Measurements from ENCODE around the gene GOLGA8N.

The GOLGA8N gene

DNA sequence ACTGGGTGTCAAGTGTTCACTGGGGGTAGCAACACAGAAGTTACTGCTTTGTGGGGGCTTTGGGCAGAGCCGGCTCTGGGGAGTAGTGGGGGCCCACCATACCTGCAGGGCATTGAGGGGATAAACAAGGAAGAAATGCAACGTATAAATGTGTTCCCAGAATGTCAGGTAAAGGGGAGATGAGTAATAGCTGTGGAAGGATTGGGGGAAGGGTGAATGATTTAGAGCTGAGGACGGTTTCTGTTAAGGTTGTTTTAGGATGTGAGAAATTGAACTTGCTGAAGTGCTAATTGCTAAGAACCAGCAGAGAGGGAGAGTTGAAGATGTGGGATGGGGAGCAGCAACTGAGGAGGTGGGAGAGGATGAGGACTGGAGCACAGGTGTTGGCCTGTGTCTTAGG lies 58.9 kb downstream of the GOLGA8N start:
- no peak for DNase-seq

GRCh38 chr15:32656091-32656490 lies 62.8 kb downstream of the GOLGA8N start:
- DNase-seq: no peak

GRCh38 chr15:32656496-32656895 lies 63.2 kb downstream of the GOLGA8N start:
- no peak for DNase-seq

All from hematopoietic multipotent progenitor cell treated with erythropoietin and hydrocortisone succinate and interleukin-3 and kit ligand, for 8 days (in vitro differentiated cells).